SK-MEL-5 (cell line): Measurements from ENCODE around the gene CDX2. TPM values are rescaled to one million over a fixed set of nuclear protein-coding genes. Genes with fewer than 3 reads are reported as not detected.

Source experiments
- DNase-seq: peaks from one replicate; pipeline ENCODE4 v3.0.0-alpha.2; 2016; ENCODE audit warnings: low read depth, low spot score
- in situ Hi-C: cut with HindIII; loops from 2 replicates; pipeline ENCODE4 v1.10.0; 2016; ENCODE audit warnings: low sequenced_read_pairs, high pct_unique_total_duplicates, low pct_unique_long_range_greater_than_20kb
- small RNA-seq, 2 experiments: library from RNA; depleted of rRNA; stranded (forward); fragments of <200 nt; gene quantifications; one replicate each; pipeline ENCODE3, GENCODE V24; 2014
- total RNA-seq: library from RNA; depleted of rRNA; stranded (reverse); fragments of >200 nt; shearing (Covaris generic); gene quantifications from 2 replicates; pipeline ENCODE4 v1.2.3, GENCODE V29; 2014; rRNA removed

Gene CDX2
- total RNA-seq, 1 experiment from 2014 or later, result 4.4 TPM

DNA sequence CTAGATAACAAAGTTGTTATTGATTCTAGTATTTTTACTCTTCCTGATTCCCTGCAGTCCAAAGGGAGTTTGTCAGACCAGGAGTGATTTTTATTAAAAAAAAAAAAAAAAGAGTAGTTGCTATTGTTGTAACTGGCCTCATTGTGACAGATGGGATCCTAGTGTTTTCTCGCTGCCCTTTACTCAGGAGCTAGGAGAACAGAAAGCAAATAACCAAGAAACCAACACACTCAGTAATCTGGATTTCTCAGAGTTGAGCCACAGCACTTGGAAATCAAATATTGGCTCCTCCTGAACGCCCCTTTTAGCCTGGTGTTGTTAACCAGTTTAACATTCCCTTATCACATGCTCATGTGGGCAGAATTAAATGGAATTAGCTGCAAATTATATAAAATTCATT is 57.6 kb downstream of the CDX2 start:
- in situ Hi-C loops, result no loop called here
- DNase-seq, result no peak

Small RNAs within 50 kb of the gene (small RNA-seq; reads per million reads assigned to genes)
- gene ATP5F1EP2 (0 to 0.29 reads per million in 2 experiments), gene RN7SL272P (0 to 0.19 reads per million in 2 experiments)

Other genes starting within 250 kb of the CDX2 start
- not detected in 2 replicates for gene GSX1, start 176.8 kb downstream of the CDX2 start, total RNA-seq
- gene PDX1, start 49.3 kb downstream of the CDX2 start, total RNA-seq, result not detected in 2 replicates
- gene URAD, start 19.4 kb upstream of the CDX2 start, total RNA-seq, result not detected in 2 replicates
- not detected in 2 replicates for gene FLT3, start 131.3 kb upstream of the CDX2 start, total RNA-seq
- gene PAN3, start 169.2 kb upstream of the CDX2 start, total RNA-seq, result 18.4 and 18.5 TPM in 2 replicates